HG03442 (cell line): ENCODE data around the gene OXSR1.
"Not testable (repeated sequence)": the region's sequence is repeated elsewhere in the genome, so short reads cannot be mapped to it uniquely, and the experiment has no call there.

ENCODE experiments used
- ATAC-seq: cut with Tn5 transposase; IDR thresholded peaks from one replicate; pipeline ENCODE4 v1.9.1; 2021; ENCODE audit warnings: mild to moderate bottlenecking, moderate library complexity; ENCODE audit not compliant: unreplicated experiment

The OXSR1 gene

DNA sequence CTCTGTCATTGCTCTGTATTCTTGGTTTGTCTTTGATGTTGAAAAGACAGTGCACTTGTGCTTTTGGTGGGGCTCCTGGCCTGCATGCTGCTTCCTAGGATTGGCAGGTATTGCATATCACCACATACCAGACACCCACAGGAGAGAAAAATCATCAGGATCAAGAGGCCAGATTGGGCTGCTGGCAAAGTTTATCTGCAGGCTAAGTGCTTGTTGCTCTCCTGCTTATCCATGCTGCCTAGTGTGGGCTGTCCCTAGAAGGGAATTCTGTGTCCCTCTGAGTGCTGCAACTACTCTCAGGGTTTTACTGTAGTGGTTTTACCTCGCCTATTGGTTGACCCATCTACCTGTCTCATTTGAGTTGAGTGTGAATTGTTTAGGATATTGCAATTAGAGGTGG lies 99.4 kb downstream of the OXSR1 start:
- ATAC-seq, result no peak

DNA sequence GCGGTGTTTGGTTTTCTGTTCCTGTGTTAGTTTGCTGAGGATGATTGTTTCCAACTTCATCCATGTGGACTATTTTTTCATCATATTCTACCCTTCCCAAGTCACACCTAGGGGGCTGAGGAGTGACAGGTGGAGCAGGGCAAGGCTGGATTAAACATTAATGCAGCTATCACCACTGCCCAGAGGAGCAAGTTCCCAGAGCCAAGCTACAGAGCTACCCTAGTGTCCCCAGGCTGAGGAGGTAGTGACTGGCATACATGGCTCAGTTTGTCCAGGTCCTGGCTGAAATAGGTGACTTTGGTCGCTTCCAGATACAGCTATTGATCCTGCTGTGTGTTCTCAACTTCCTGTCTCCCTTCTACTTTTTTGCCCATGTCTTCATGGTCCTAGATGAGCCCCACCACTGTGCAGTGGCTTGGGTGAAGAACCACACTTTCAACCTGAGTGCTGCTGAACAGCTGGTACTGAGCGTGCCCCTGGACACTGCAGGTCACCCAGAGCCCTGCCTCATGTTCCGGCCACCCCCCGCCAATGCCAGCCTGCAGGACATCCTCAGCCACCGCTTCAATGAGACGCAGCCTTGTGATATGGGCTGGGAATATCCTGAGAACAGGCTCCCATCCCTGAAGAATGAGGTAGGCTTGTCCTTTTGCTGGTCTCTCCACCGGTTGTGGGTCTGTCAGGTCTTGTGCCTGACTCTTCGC lies 100.4 kb downstream of the OXSR1 start, which contains the start of gene SLC22A13:
TSS of gene SLC22A13 (plus strand) at position 209 of the 704 bp plus-strand sequence. CDS start at position 258, 49 bp downstream.
- ATAC-seq, result no peak

DNA sequence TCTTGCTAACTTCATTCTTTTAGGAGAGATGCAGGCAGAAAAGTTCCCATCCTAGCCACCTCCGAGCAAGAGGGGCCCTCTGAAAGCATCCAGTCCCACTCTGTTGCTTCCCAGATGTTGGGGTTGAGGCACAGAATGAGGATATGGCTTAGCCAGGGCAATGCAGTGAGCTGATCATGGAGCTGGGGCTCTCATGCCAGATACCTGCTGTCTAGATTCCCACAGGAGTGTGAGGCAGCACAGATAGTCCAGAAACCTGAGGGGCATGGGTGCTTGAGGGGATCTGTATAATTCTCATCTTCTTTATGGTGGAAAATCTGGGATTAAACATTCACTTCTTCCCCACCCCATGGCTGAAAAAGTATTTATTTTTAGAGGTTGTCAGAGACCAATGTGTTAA lies 101.5 kb downstream of the OXSR1 start:
- ATAC-seq, result no peak

DNA sequence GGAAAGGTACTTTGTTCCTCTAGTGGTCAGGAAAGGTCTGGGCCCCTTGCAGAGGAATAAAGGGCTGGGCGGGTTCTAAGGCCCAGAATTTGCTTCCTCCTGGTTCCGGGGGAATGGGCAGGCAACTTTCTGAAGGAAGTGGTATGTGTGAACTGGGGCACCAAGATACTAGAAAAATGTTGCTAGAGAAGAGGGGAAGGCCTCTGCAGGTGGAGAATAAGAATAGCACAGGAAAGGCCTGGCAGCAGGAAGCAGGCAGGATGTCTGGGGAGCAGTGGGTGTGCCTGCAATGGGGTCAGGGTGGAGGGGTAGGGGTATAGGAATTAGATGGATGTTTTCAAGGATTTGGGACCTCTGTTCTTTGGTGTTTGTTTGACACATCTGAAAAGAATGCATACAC lies 102.3 kb downstream of the OXSR1 start:
- no peak for ATAC-seq

DNA sequence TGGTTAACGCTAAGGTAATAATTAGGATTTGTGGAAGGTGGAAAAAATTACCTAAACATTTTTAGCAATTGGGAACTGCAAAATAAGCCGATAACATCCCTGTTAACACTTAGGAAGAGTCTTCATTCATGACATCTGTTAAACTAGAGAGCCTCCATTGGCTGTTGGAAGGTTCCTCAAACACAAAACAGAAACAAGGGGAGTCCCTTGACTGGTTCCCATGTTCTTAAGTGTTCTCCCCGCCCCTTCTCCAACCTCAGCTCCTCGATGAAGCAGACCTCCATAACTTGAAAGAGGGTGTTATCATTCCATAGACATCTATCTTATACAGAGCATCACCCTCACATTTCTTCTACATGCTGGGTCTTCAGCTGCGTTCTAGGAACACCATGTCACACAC lies 102.8 kb downstream of the OXSR1 start:
- ATAC-seq, result no peak

DNA sequence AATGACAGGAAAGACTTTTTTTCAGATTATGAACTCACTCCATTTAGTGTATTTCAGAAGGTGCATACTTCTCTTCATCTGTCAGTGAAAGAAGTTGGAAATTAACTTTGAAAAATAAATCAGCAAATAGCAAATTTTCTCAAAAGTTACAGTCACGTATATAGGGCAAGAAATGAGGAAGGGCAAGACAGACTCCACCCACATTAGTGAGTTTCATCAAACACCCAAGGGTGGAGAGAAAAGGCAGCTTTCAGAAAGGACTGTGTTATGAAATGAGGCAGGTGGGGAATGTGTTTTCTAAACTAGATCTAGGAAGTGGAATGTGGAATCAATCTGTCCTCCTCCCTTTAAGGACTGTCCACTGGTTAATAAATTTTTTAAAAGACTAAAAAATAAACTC lies 103.2 kb downstream of the OXSR1 start:
- no peak for ATAC-seq

DNA sequence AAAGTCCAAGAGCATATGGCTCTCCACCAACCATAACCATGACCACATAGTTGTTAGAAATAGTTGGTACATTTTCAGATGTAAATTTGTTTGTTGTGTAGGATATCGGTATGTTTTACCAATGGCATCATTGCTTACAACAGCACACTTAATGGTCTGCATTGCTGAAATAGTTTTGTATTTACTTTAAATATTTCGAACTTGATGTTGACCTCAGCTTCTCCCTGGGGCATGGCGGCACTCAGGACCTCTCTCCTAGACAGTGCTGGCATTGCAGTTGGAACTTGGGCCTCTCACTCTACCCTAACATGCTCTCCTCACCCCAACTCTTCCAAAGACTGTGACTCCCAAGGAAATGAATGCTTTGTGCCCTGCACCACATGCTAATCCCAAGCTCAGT lies 105.3 kb downstream of the OXSR1 start:
- no peak for ATAC-seq

DNA sequence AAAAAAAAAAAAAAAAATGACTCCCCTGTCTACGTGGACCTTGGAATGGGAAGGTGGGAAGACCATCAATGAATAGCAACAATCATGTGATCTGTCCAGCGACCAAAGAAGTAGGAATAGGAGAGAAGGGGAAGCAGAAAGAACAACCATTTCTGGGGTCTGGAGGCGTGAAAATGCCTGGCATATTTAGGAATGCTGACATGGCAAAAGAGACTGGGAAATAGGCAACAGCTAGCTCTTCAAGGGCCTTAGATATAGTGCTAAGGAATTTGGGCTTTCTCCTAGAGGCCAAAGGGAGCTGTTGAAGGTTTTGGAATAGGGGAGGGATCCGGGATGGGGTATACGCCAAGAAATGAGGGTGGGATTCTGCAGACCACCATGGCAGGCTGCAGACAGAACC lies 106.2 kb downstream of the OXSR1 start:
- no peak for ATAC-seq

DNA sequence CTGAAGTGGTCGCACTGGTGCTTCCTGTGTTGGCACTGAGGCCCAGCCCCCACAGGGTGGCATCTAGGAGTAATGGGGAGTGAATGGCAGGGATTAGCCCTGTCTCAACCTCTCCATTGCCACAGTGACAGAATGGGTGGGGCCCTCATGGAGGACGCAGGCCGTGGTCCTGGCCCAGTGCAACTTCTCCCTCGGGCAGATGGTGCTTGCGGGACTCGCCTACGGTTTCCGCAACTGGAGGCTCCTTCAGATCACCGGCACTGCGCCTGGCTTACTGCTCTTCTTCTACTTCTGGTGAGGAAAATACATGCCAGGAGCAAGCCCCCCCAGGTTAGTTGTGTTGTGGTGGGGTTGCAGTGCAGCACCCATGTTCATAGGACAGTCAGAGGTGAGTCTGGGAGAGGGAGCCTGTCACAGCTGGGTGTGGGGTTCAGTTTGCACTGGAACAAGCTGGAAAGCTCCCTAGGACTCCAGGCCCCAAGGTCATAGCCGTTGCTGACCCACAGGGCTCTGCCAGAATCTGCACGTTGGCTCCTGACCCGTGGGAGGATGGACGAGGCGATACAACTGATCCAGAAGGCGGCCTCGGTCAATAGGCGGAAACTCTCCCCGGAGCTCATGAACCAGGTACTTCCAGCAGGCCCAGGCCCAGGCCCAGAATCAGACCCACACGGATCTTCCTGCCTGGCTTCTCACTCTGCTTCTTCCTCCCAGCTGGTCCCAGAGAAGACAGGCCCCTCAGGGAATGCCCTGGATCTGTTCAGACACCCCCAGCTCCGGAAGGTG lies 109.7 kb downstream of the OXSR1 start:
- no peak for ATAC-seq

DNA sequence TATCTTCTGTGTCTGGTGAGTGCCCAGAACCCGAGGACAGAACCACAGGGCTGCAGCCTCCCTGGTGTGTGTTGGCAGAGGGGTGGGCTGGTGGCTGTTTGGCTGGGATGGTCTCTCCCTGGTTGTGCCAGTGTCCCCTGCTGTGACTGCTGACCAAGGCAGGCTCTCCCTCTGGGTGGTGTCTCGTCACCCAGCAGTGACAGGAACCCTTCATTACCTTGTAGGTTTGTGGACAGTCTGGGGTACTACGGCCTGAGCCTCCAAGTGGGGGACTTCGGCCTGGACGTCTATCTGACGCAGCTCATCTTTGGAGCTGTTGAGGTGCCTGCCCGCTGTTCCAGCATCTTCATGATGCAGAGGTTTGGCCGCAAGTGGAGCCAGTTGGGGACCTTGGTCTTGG lies 110.3 kb downstream of the OXSR1 start:
- no peak for ATAC-seq

DNA sequence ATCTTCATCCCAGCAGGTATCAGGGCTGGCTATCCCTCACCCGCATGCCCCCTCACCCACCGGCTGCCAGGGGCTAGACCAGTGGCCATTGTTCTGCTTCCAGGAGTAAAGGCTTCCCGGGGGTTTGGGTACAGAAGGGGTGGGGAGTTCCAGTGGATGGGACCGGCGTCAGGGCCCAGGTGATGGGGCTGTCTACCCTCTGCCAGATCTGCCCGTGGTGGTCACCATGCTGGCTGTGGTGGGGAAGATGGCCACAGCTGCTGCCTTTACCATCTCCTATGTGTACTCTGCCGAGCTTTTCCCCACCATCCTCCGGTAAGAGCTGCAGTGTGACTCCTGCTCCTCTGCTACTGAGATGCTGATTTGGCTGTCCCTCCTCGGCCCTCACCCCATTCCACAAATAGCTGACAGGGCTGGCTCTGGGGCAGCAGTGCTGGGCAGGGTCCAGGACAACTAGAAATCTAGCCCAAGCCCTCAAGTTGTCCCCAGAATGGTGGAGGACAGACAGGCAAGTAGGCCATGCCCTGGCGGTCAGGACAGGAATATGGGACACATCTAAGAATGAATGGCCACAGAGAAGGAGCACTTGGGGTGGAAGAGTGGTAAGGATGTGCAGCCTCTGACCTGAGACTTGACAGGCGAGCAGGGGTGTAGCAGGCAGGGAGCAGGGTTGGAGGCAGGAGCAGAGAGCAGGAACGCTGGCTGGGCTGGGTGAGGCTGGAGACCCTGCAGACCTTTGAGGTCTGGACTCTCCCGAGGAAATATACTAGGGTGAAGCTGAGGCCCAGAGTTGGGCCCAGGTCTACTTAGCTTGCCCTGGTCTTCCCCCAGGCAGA lies 111.0 kb downstream of the OXSR1 start:
- ATAC-seq, result no peak

DNA sequence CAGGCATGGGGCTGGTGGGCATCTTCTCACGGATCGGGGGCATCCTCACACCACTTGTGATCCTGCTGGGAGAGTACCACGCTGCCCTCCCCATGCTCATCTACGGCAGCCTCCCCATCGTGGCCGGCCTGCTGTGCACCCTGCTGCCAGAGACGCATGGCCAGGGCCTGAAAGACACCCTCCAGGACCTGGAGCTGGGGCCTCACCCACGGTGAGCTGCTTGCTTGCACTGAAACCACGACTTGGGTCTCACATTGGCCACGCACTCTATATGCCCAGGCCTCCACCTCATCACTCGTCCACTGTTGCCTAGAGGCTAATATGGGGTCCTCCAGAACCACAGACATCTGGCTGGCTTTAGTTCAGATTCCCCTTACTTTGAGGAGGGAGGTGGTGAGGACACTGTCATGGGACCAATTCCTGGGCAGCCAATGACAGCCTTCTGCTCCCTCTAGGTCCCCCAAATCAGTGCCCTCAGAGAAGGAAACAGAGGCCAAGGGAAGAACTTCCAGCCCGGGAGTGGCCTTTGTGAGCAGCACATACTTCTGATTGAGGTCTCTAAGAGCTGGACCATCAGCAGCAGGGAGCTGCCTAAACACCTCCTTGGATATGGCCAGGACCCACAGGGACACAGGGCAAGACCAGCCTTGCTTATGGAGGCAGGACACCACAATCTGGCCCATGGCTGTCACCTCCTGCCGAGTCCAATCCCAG lies 111.7 kb downstream of the OXSR1 start:
- no peak for ATAC-seq

DNA sequence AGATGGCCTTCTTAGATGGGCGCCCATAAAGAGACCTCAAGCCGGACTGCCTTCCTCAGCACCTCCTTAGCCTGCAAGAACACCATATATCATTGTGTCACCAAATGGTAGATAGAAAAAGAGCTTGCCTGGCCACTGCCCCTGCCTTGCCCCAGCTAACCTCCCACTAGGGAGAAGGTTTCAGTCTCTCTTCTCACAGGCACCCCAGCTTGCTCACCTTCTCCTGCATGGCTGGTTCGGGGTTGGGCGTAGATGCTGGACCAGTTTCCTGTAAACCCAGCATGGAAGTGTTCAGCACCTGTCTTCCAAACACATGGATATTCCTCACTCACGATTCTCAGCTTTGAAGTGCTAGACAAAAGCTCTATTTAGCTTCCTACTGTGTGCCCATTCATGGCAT lies 113.5 kb downstream of the OXSR1 start:
- no peak for ATAC-seq

DNA sequence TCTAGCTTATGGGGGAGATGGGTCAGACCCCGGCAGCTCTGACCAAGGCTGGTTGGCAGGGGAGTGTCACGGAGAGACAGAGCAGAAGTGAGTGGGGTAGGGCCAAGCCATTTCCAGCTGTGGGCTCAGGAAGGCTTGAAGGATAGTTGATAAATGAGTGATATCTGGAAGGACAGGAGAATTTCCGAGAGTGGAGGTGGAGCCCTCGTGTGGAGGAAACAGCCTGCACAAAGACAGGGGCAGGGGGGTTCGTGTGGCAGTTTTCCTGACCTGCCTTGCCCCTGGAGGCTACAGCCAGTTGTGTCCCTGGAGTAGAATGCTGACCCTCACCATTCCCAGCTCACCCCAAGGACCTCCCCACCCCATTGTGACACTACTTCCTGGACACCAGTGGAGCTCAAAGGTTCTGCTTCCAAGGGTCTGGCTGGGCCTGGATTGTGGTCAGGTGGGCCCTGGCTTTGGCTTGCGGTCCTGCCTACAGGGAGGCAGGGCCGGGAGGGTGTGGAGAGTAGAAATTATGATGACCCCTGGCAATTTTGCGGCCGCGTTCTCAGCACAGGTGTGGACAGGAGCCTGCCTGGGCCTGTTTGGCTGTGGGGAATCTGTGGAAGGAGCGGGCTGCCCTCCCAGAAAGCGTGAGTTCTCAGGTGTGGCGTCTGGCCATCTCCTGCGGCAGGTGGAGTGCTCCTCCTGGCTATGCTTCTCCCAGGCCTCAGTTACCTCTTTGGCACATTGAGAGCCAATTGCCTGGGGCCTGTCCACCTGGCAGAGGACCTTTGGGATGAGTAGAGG lies 116.8 kb downstream of the OXSR1 start, which contains the start of gene SLC22A14:
TSS of gene SLC22A14 (plus strand) at position 400 of the 792 bp plus-strand sequence. CDS start 23,733 bp downstream, outside the sequence.
- no peak for ATAC-seq

DNA sequence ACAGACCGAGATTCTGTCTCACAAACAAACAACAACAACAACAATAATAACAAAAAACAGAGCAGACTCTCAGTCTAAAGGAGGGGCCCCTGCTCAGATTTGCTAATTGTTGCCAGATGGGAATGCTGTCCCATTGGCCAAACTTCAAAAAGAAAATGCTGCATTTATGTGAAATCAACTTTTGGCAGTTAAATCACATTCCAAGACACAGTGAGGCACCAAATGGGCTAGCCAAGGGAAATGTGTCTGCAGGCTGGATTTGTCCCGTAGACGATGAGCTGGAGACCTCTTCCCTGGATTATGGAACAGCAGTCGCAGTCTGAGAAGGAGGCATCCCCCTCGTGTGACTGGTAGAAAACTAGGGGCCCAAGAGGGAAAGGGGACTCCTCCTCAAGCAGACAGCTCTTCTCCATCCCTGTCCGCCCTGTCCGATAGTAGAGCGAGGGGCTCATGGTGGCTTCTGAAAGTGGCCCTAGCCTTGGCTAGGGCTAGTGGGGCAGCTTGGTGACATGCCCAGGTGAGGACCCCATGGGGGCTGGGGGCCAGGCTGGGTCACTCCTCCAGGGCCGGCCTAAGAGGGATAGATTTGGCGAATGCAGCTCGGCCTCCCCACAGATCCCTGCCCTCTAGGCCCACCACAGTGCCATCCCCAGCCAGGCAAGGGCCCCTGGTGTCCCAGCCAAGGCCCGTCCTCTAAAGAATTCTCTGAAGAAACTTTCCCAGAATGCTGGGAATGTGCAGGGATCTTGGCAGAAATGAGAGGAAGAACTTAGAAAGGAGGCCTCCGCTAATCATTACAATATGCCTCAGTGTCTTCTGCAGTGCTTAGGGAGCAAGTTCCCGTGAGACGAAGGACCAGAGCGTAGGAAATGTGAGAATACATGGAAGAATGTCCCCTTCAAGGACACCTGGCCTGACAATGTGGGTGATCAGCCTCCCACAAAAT lies 118.7 kb downstream of the OXSR1 start:
- no peak for ATAC-seq

DNA sequence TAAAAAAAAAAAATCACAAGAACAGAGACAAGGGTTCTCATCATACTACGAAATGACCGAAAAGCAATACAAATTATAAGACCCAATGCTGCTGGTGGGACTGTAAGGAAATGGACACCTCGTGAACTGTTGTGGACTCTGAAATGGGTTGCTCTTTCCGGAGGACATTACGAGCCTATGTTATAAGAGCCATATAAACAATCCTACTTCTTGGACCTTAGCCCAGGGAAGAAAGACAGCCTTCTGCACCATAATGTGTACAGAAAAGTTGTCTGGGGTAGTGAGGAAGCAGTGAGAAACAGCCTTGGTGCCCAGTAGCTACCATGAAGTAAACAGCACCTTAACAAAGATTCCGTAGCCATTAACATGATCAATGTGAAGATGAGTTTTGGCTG lies 119.4 kb downstream of the OXSR1 start:
- no peak for ATAC-seq

DNA sequence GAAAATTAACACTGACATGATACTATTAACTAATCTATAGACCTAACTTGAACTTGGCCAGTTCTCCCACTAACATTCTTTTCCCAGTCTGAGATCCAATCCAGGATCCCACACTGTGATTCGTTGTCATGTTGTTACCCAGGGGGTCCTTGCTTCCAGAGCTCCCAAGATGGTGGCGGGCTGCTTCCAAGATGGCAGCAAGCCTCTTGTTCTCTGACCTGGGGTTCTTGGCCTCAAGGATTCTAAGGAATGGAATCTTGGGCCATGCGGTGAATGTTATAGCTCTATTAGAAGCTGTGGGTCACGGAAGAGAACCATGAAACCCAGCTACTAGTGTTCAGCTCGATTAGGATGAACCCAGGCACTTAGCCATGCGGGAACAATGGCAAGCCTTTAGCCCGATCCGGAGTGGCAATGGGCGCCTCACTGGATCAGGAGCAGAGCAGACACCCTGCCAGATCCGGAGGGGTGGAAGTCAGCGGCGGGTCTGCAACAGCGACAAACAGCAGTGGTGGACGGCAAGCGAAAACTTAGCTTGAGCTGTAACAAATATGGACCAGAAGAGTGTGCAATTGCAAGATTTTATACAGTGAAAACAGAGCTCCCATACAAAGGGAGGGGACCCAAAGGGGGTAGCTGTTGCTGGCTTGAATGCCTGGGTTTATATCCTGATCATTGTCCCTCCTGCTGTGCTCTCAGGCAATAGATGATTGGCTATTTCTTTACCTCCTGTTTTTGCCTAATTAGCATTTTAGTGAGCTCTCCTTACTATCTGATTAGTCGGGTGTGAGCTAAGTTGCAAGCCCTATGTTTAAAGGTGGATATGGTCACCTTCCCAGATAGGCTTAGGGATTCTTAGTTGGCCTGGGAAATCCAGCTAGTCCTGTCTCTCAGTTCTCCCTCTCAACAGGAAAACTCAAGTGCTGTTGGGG lies 124.2 kb downstream of the OXSR1 start:
- not testable (repeated sequence) for ATAC-seq

DNA sequence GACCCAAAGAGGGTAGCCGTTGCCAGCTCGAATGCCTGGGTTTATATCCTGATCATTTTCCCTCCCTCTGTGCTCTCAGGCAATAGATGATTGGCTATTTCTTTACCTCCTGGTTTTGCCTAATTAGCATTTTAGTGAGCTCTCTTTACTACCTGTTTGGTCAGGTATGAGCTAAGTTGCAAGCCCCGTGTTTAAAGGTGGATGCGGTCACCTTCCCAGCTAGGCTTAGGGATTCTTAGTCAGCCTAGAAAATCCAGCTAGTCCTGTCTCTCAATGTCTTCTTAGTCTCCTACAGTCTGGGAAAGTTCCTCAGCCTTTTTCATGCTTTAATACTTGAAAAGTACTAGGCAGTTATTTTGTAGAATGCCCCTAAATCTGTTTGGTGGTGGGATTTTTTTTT lies 131.7 kb downstream of the OXSR1 start:
- ATAC-seq, result not testable (repeated sequence)
